ENCODE data around the gene BHLHE40. TPM values are rescaled to one million over a fixed set of nuclear protein-coding genes. Genes with fewer than 3 reads are reported as not detected.
"Not testable (repeated sequence)": the region's sequence is repeated elsewhere in the genome, so short reads cannot be mapped to it uniquely, and the experiment has no call there.

BHLHE40 gene
- polyA plus RNA-seq, 1 experiment = 7.6 TPM

- no peak overlapping the region for H3K27ac ChIP-seq (ENCODE audit: low read depth, low read length)
- DNase-seq (ENCODE audit: low read depth, low spot score) = no peak
- H3K27me3 ChIP-seq (ENCODE audit: control insufficient read depth, insufficient read depth, low read length) = peaks cover 10% of the 10 kb centered on the region
- H3K4me3 ChIP-seq (ENCODE audit: low read depth, low read length) = no peak overlapping the region
- CTCF ChIA-PET = interaction anchor here (0.6 kb wide), 1 partner anchor 228 kb away, joined by 3 read pairs; no protein-coding TSS in a partner anchor
- H3K9me3 ChIP-seq (ENCODE audit: control insufficient read depth, insufficient read depth, low read length) = no peaks in the 10 kb centered on the region; the same call in 1 of the 2 replicates
- TF ChIP-seq CTCF (IDR thresholded peaks at IDR 0.05; ENCODE audit: low read depth, low read length) = no peak
- POLR2A ChIA-PET = no interaction called here
Measured at GRCh38 chr3:4957978-4958377, 21.3 kb upstream of the BHLHE40 start.

GRCh38 chr3:4959180-4959579, 20.1 kb upstream of the BHLHE40 start:
- ChIA-PET CTCF (no interaction called here), POLR2A (no interaction called here)
- Histone ChIP-seq H3K4me3 (ENCODE audit: low read depth, low read length) (no peak overlapping the region), H3K9me3 (ENCODE audit: control insufficient read depth, insufficient read depth, low read length) (no peaks in the 10 kb centered on the region; the same call in 1 of the 2 replicates), H3K27ac (ENCODE audit: low read depth, low read length) (no peak overlapping the region), H3K27me3 (ENCODE audit: control insufficient read depth, insufficient read depth, low read length) (peaks cover 7% of the 10 kb centered on the region)
- TF ChIP-seq CTCF (IDR thresholded peaks at IDR 0.05; ENCODE audit: low read depth, low read length) = no peak
- no peak for DNase-seq (ENCODE audit: low read depth, low spot score)

DNA sequence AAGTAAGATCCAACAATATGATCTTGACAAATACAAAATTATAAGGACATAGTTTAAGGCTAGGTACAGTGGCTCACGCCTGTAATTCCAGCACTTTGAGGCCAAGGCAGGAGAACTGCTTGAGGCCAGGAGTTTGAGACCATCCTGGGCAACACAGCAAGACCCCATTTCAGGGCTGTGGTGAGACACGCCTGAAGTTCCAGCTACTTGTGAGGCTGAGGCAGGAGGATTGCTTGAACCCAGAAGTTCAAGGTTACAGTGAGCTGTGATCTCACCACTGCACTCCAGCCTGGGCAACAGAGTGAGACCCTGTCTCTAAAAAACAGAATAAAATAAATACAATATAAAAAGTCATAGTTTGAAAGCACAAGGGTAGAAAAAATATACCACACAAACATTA, 17.4 kb upstream of the BHLHE40 start:
- H3K9me3 ChIP-seq (ENCODE audit: control insufficient read depth, insufficient read depth, low read length); POLR2A ChIA-PET; H3K4me3 ChIP-seq (ENCODE audit: low read depth, low read length); H3K27ac ChIP-seq (ENCODE audit: low read depth, low read length); H3K27me3 ChIP-seq (ENCODE audit: control insufficient read depth, insufficient read depth, low read length); DNase-seq (ENCODE audit: low read depth, low spot score): not testable (repeated sequence)
- CTCF ChIA-PET = interaction anchor here (1.8 kb wide), 1 partner anchor 250 kb away, joined by 8 read pairs; no protein-coding TSS in a partner anchor

GRCh38 chr3:4963669-4964570, 15.3 kb upstream of the BHLHE40 start:
- Histone ChIP-seq H3K4me3 (ENCODE audit: low read depth, low read length) (no peak overlapping the region), H3K9me3 (ENCODE audit: control insufficient read depth, insufficient read depth, low read length) (peaks cover 5% of the 10 kb centered on the region; the same call in 1 of the 2 replicates), H3K27me3 (ENCODE audit: control insufficient read depth, insufficient read depth, low read length) (no peaks in the 10 kb centered on the region), H3K27ac (ENCODE audit: low read depth, low read length) (no peak overlapping the region)
- ChIA-PET CTCF (no interaction called here), POLR2A (interaction anchor here (0.6 kb wide), 1 partner anchor 21 kb away, joined by 5 read pairs; no protein-coding TSS in a partner anchor)
- no peak for TF ChIP-seq CTCF (IDR thresholded peaks at IDR 0.05; ENCODE audit: low read depth, low read length)
- DNase-seq (ENCODE audit: low read depth, low spot score) = no peak

DNA sequence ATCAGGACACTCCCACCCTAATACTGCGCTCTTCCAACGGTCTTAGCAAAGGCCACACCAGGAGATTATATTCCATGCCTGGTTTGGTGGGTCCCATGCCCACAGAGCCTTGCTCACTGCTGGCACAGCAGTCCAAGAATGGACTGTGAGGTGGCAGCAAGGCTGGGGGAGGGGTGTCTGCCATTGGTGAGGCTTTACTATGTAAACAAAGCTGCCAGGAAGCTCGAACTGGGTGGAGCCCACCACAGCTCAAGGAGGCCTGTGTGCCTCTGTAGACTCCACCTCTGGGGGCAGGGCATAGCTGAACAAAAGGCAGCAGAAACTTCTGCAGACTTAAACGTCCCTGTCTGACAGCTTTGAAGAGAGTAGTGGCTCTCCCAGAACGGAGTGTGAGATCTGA, 13.2 kb upstream of the BHLHE40 start:
- H3K27ac ChIP-seq (ENCODE audit: low read depth, low read length); H3K27me3 ChIP-seq (ENCODE audit: control insufficient read depth, insufficient read depth, low read length); H3K9me3 ChIP-seq (ENCODE audit: control insufficient read depth, insufficient read depth, low read length); CTCF ChIA-PET; POLR2A ChIA-PET; H3K4me3 ChIP-seq (ENCODE audit: low read depth, low read length); DNase-seq (ENCODE audit: low read depth, low spot score): not testable (repeated sequence)

GRCh38 chr3:4967683-4968082, 11.6 kb upstream of the BHLHE40 start:
- CTCF ChIA-PET; POLR2A ChIA-PET; H3K27me3 ChIP-seq (ENCODE audit: control insufficient read depth, insufficient read depth, low read length); H3K27ac ChIP-seq (ENCODE audit: low read depth, low read length); H3K9me3 ChIP-seq (ENCODE audit: control insufficient read depth, insufficient read depth, low read length); DNase-seq (ENCODE audit: low read depth, low spot score); H3K4me3 ChIP-seq (ENCODE audit: low read depth, low read length): not testable (repeated sequence)

GRCh38 chr3:4971437-4971836, 7.8 kb upstream of the BHLHE40 start:
- CTCF ChIA-PET; POLR2A ChIA-PET; H3K27me3 ChIP-seq (ENCODE audit: control insufficient read depth, insufficient read depth, low read length); H3K9me3 ChIP-seq (ENCODE audit: control insufficient read depth, insufficient read depth, low read length); H3K27ac ChIP-seq (ENCODE audit: low read depth, low read length); DNase-seq (ENCODE audit: low read depth, low spot score); H3K4me3 ChIP-seq (ENCODE audit: low read depth, low read length): not testable (repeated sequence)
